ENCODE results near the gene STARD9.

STARD9 gene

GRCh38 chr15:42728560-42728959 lies 153.2 kb downstream of the STARD9 start:
- H3K27me3 ChIP-seq (ENCODE audit: control insufficient read depth, insufficient read depth, low read length) = no peaks in the 10 kb centered on the region
- H3K4me3 ChIP-seq (ENCODE audit: low read depth, low read length) = no peak overlapping the region
- no peaks in the 10 kb centered on the region for H3K9me3 ChIP-seq (ENCODE audit: control insufficient read depth, insufficient read depth, low read depth, low read length)
- H3K36me3 ChIP-seq (ENCODE audit: control insufficient read depth, insufficient read depth, low read length) = peaks cover 95% of the 10 kb centered on the region
- peaks cover 20% of the 10 kb centered on the region for H3K4me1 ChIP-seq (ENCODE audit: control insufficient read depth, insufficient read depth, low read length)
- H3K9ac ChIP-seq (ENCODE audit: low read length) = no peak overlapping the region
- no peak overlapping the region for H3K27ac ChIP-seq (ENCODE audit: low read depth, low read length)

GRCh38 chr15:42728972-42729371 lies 153.6 kb downstream of the STARD9 start:
- Histone ChIP-seq H3K27me3 (ENCODE audit: control insufficient read depth, insufficient read depth, low read length) (no peaks in the 10 kb centered on the region), H3K36me3 (ENCODE audit: control insufficient read depth, insufficient read depth, low read length) (peaks cover 96% of the 10 kb centered on the region), H3K4me3 (ENCODE audit: low read depth, low read length) (no peak overlapping the region), H3K9me3 (ENCODE audit: control insufficient read depth, insufficient read depth, low read depth, low read length) (no peaks in the 10 kb centered on the region), H3K9ac (ENCODE audit: low read length) (no peak overlapping the region), H3K27ac (ENCODE audit: low read depth, low read length) (no peak overlapping the region), H3K4me1 (ENCODE audit: control insufficient read depth, insufficient read depth, low read length) (peaks cover 20% of the 10 kb centered on the region)

GRCh38 chr15:42729409-42729808 lies 154.0 kb downstream of the STARD9 start:
- Histone ChIP-seq H3K36me3 (ENCODE audit: control insufficient read depth, insufficient read depth, low read length) (peaks cover 96% of the 10 kb centered on the region), H3K4me3 (ENCODE audit: low read depth, low read length) (no peak overlapping the region), H3K27ac (ENCODE audit: low read depth, low read length) (no peak overlapping the region), H3K9ac (ENCODE audit: low read length) (no peak overlapping the region), H3K27me3 (ENCODE audit: control insufficient read depth, insufficient read depth, low read length) (no peaks in the 10 kb centered on the region), H3K4me1 (ENCODE audit: control insufficient read depth, insufficient read depth, low read length) (peaks cover 20% of the 10 kb centered on the region), H3K9me3 (ENCODE audit: control insufficient read depth, insufficient read depth, low read depth, low read length) (no peaks in the 10 kb centered on the region)

- no peak overlapping the region for H3K27ac ChIP-seq (ENCODE audit: low read depth, low read length)
- H3K9me3 ChIP-seq (ENCODE audit: control insufficient read depth, insufficient read depth, low read depth, low read length) = no peaks in the 10 kb centered on the region
- H3K27me3 ChIP-seq (ENCODE audit: control insufficient read depth, insufficient read depth, low read length) = no peaks in the 10 kb centered on the region
- H3K9ac ChIP-seq (ENCODE audit: low read length) = no peak overlapping the region
- H3K4me1 ChIP-seq (ENCODE audit: control insufficient read depth, insufficient read depth, low read length) = peaks cover 20% of the 10 kb centered on the region
- H3K36me3 ChIP-seq (ENCODE audit: control insufficient read depth, insufficient read depth, low read length) = peaks cover 95% of the 10 kb centered on the region
- H3K4me3 ChIP-seq (ENCODE audit: low read depth, low read length) = no peak overlapping the region
Measured at GRCh38 chr15:42730135-42730534, 154.7 kb downstream of the STARD9 start.

- Histone ChIP-seq H3K9ac (ENCODE audit: low read length) (no peak overlapping the region), H3K27me3 (ENCODE audit: control insufficient read depth, insufficient read depth, low read length) (no peaks in the 10 kb centered on the region), H3K36me3 (ENCODE audit: control insufficient read depth, insufficient read depth, low read length) (peaks cover 94% of the 10 kb centered on the region), H3K9me3 (ENCODE audit: control insufficient read depth, insufficient read depth, low read depth, low read length) (no peaks in the 10 kb centered on the region), H3K27ac (ENCODE audit: low read depth, low read length) (no peak overlapping the region), H3K4me3 (ENCODE audit: low read depth, low read length) (no peak overlapping the region), H3K4me1 (ENCODE audit: control insufficient read depth, insufficient read depth, low read length) (peaks cover 20% of the 10 kb centered on the region)
Measured at GRCh38 chr15:42730536-42730935, 155.1 kb downstream of the STARD9 start.

GRCh38 chr15:42731461-42731860 lies 156.1 kb downstream of the STARD9 start:
- Histone ChIP-seq H3K4me1 (ENCODE audit: control insufficient read depth, insufficient read depth, low read length) (peaks cover 26% of the 10 kb centered on the region), H3K9me3 (ENCODE audit: control insufficient read depth, insufficient read depth, low read depth, low read length) (no peaks in the 10 kb centered on the region), H3K9ac (ENCODE audit: low read length) (no peak overlapping the region), H3K4me3 (ENCODE audit: low read depth, low read length) (no peak overlapping the region), H3K36me3 (ENCODE audit: control insufficient read depth, insufficient read depth, low read length) (peaks cover 86% of the 10 kb centered on the region), H3K27me3 (ENCODE audit: control insufficient read depth, insufficient read depth, low read length) (no peaks in the 10 kb centered on the region), H3K27ac (ENCODE audit: low read depth, low read length) (no peak overlapping the region)

GRCh38 chr15:42732095-42732827 lies 156.9 kb downstream of the STARD9 start:
- H3K9ac ChIP-seq (ENCODE audit: low read length) = no peak overlapping the region

GRCh38 chr15:42733027-42733426 lies 157.6 kb downstream of the STARD9 start:
- peaks cover 26% of the 10 kb centered on the region for H3K4me1 ChIP-seq (ENCODE audit: control insufficient read depth, insufficient read depth, low read length)
- H3K9me3 ChIP-seq (ENCODE audit: control insufficient read depth, insufficient read depth, low read depth, low read length) = no peaks in the 10 kb centered on the region
- H3K27me3 ChIP-seq (ENCODE audit: control insufficient read depth, insufficient read depth, low read length) = no peaks in the 10 kb centered on the region
- H3K4me3 ChIP-seq (ENCODE audit: low read depth, low read length) = no peak overlapping the region
- no peak overlapping the region for H3K9ac ChIP-seq (ENCODE audit: low read length)
- H3K36me3 ChIP-seq (ENCODE audit: control insufficient read depth, insufficient read depth, low read length) = peaks cover 70% of the 10 kb centered on the region
- no peak overlapping the region for H3K27ac ChIP-seq (ENCODE audit: low read depth, low read length)

More at GRCh38 chr15:42732095-42732827, 156.9 kb downstream of the STARD9 start:
- H3K4me3 ChIP-seq (ENCODE audit: low read depth, low read length) = no peak overlapping the region
- H3K27me3 ChIP-seq (ENCODE audit: control insufficient read depth, insufficient read depth, low read length) = no peaks in the 10 kb centered on the region
- H3K27ac ChIP-seq (ENCODE audit: low read depth, low read length) = no peak overlapping the region
- peaks cover 78% of the 10 kb centered on the region for H3K36me3 ChIP-seq (ENCODE audit: control insufficient read depth, insufficient read depth, low read length)
- H3K4me1 ChIP-seq (ENCODE audit: control insufficient read depth, insufficient read depth, low read length) = peaks cover 26% of the 10 kb centered on the region
- no peaks in the 10 kb centered on the region for H3K9me3 ChIP-seq (ENCODE audit: control insufficient read depth, insufficient read depth, low read depth, low read length)

- H3K4me1 ChIP-seq (ENCODE audit: control insufficient read depth, insufficient read depth, low read length) = peaks cover 18% of the 10 kb centered on the region
- no peak overlapping the region for H3K9ac ChIP-seq (ENCODE audit: low read length)
- peaks cover 60% of the 10 kb centered on the region for H3K36me3 ChIP-seq (ENCODE audit: control insufficient read depth, insufficient read depth, low read length)
- H3K27ac ChIP-seq (ENCODE audit: low read depth, low read length) = no peak overlapping the region
- no peaks in the 10 kb centered on the region for H3K27me3 ChIP-seq (ENCODE audit: control insufficient read depth, insufficient read depth, low read length)
- H3K9me3 ChIP-seq (ENCODE audit: control insufficient read depth, insufficient read depth, low read depth, low read length) = no peaks in the 10 kb centered on the region
- H3K4me3 ChIP-seq (ENCODE audit: low read depth, low read length) = no peak overlapping the region
Measured at GRCh38 chr15:42734076-42734672, 158.8 kb downstream of the STARD9 start.

- Histone ChIP-seq H3K27ac (ENCODE audit: low read depth, low read length) (no peak overlapping the region), H3K9ac (ENCODE audit: low read length) (no peak overlapping the region), H3K9me3 (ENCODE audit: control insufficient read depth, insufficient read depth, low read depth, low read length) (no peaks in the 10 kb centered on the region), H3K36me3 (ENCODE audit: control insufficient read depth, insufficient read depth, low read length) (peaks cover 47% of the 10 kb centered on the region), H3K4me3 (ENCODE audit: low read depth, low read length) (peak overlapping the region; percentile 93), H3K4me1 (ENCODE audit: control insufficient read depth, insufficient read depth, low read length) (peaks cover 7% of the 10 kb centered on the region; the same call in 1 of the 2 replicates), H3K27me3 (ENCODE audit: control insufficient read depth, insufficient read depth, low read length) (no peaks in the 10 kb centered on the region)
Measured at GRCh38 chr15:42735382-42736165, 160.2 kb downstream of the STARD9 start.
